ENCODE results near the gene SEPTIN2.
"Not testable (repeated sequence)": the region's sequence is repeated elsewhere in the genome, so short reads cannot be mapped to it uniquely, and the experiment has no call there.

The SEPTIN2 gene

GRCh38 chr2:241288324-241288888 lies 27.3 kb upstream of the SEPTIN2 start:
- no peak overlapping the region for H3K4me3 ChIP-seq (ENCODE audit: low read depth, low read length)
- TF ChIP-seq, protein P1, sequence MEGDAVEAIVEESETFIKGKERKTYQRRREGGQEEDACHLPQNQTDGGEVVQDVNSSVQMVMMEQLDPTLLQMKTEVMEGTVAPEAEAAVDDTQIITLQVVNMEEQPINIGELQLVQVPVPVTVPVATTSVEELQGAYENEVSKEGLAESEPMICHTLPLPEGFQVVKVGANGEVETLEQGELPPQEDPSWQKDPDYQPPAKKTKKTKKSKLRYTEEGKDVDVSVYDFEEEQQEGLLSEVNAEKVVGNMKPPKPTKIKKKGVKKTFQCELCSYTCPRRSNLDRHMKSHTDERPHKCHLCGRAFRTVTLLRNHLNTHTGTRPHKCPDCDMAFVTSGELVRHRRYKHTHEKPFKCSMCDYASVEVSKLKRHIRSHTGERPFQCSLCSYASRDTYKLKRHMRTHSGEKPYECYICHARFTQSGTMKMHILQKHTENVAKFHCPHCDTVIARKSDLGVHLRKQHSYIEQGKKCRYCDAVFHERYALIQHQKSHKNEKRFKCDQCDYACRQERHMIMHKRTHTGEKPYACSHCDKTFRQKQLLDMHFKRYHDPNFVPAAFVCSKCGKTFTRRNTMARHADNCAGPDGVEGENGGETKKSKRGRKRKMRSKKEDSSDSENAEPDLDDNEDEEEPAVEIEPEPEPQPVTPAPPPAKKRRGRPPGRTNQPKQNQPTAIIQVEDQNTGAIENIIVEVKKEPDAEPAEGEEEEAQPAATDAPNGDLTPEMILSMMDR (IDR thresholded peaks at IDR 0.05; ENCODE audit: control insufficient read depth, extremely low read depth, insufficient read depth), result no peak
- no peak for DNase-seq (ENCODE audit: low read depth)

DNA sequence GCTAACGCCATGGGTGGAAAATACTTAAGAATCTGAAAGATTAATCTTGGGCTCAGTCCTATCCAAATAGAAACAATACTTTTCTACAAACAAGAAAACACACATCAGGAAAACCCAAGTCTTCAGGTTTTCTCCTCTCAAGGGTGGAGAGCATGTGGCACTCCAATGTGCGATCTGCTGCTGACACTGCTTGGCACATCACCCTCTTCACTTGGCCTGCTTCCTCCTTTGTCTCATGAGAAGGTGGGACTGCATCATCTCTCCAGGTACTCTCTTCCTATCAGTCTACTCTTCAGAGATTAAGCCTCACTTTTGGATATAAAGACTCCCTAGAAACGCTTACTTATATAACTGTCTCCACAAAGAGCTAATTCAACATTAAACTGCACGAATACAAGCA lies 26.7 kb upstream of the SEPTIN2 start:
- TF ChIP-seq, protein P1 (IDR thresholded peaks at IDR 0.05; ENCODE audit: control insufficient read depth, extremely low read depth, insufficient read depth), result no peak
- no peak overlapping the region for H3K4me3 ChIP-seq (ENCODE audit: low read depth, low read length)
- no peak for DNase-seq (ENCODE audit: low read depth)

DNA sequence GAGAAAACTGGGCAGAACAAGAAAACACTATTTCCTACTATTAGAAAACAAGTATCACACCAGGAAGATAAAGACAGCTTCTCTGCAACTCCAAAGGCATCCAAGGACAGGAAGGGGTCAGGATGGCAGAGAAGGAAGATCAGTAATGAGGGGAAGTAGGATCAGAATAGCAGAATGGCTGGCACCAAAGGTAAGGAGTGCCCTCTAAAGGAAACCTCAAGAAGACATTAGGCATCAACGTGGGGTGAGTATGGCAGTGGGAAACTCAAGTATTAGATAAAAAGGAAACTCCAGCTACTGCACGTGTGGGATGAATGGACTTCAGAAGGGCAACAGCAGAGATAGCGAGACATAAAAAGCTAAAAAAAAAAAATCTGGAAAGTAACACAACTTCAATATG lies 26.1 kb upstream of the SEPTIN2 start:
- no peak for DNase-seq (ENCODE audit: low read depth)
- no peak overlapping the region for H3K4me3 ChIP-seq (ENCODE audit: low read depth, low read length)
- TF ChIP-seq, protein P1 (IDR thresholded peaks at IDR 0.05; ENCODE audit: control insufficient read depth, extremely low read depth, insufficient read depth), result no peak

DNA sequence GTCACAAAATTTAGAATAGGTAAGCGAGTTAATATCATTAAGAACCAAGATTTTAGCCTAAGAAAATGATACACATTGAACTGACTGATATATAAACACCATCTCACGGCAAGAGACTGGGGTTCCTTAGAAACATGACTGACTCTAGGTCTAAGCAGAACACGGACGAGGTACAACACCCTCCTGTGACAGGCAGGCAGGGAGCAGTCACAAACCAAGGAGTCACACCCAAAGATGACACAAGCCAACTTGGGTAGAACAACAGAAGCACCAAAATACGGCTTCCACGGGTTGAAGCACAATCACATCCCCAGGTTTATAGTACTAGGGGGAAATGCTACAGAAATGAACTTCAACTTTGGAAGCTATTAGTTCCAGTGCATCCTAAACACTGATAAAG lies 24.6 kb upstream of the SEPTIN2 start:
- DNase-seq (ENCODE audit: low read depth), result no peak
- TF ChIP-seq, protein P1 (IDR thresholded peaks at IDR 0.05; ENCODE audit: control insufficient read depth, extremely low read depth, insufficient read depth), result no peak
- no peak overlapping the region for H3K4me3 ChIP-seq (ENCODE audit: low read depth, low read length)

DNA sequence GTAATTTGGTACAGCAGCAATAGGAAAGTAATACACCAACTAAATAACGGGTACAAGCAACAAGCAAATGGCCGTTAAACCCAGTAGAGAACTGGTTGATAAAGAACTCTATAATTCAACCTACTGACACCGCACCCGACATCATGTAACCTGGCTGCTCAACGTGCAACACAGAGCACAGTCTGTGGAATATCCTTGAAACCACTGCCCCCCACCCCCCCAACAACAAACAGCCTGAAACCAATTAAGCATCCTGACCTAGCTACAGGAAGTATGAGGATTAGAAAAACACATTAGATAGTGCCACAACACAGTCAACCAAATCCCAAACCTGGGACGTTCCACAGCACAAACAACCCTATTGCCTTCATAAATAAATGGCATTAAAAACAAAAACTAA lies 23.7 kb upstream of the SEPTIN2 start:
- TF ChIP-seq, protein P1 (IDR thresholded peaks at IDR 0.05; ENCODE audit: control insufficient read depth, extremely low read depth, insufficient read depth), result no peak
- DNase-seq (ENCODE audit: low read depth), result no peak
- no peak overlapping the region for H3K4me3 ChIP-seq (ENCODE audit: low read depth, low read length)

DNA sequence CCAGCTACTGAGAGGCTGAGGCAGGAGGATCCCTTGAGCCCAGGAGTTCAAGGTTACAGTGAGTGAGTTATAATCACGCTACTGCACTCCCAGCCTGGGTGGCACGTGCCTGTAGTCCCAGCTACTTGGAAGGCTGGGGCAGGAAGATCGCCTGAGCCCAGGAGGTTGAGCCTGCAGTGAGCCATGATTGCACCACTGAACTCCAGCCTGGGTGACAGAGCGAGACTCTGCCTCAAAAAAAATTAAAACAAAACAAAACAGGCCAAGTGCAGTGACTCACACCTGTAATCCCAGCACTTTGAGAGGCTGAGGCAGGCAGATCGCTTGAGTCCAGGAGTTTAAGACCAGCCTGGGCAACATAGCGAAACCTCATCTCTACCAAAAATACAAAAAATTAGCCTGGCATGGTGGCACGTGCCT lies 22.3 kb upstream of the SEPTIN2 start:
- not testable (repeated sequence) for DNase-seq (ENCODE audit: low read depth)

GRCh38 chr2:241295326-241296095 lies 20.2 kb upstream of the SEPTIN2 start:
- no peak for DNase-seq (ENCODE audit: low read depth)
- TF ChIP-seq, protein P1 (IDR thresholded peaks at IDR 0.05; ENCODE audit: control insufficient read depth, extremely low read depth, insufficient read depth), result no peak
- H3K4me3 ChIP-seq (ENCODE audit: low read depth, low read length), result no peak overlapping the region

More for the DNA sequence above, 22.3 kb upstream of the SEPTIN2 start:
- H3K4me3 ChIP-seq (ENCODE audit: low read depth, low read length), result not testable (repeated sequence)

Data from LNCaP clone FGC (cell line).